RPMI8226 (cell line): ENCODE data around the gene CDK14.

Source experiments
- DNase-seq: peaks from one replicate; pipeline ENCODE4 v3.0.0-alpha.2; 2015

Gene CDK14

DNA sequence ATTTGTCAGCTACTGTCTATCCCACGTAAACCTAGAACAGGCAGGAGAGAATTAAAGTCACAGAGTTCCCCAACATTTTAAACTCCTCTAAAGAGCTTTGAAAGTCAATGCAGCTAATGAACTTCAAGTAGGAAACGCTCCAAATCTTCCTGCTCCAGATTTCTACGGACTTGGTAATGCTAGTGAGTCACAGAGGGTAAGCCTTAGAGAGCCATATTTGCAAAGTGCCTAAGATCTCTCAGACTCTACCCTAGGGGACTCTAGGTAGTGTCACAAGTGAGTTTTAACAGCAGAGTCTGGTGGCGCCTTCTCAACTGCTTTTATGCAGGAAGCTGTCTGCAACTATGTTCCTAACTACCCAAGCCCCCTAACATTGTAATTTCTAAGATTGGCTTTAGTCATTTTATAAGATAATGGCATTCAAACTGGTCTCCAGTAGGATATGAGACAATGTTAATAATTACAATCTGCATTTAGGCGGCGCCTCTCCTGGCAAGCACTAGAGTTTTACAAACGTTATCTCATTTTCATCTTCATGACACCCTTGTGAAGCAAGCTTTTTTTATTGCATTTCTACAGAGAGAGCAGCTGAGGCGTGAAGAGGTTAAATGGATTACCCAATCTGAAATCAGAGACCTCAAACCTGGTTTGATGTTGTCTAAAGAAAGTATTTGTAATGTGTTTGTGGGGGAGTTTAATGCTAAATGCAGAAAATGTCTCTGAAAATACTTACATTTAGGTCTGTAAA lies 646.1 kb downstream of the CDK14 start:
- no peak for DNase-seq

- no peak for DNase-seq
Observed at GRCh38 chr7:91243591-91244301, 647.6 kb downstream of the CDK14 start.

- DNase-seq: no peak
Observed at GRCh38 chr7:91247500-91247899, 651.4 kb downstream of the CDK14 start.

- DNase-seq: no peak
Observed at GRCh38 chr7:91248996-91249395, 652.9 kb downstream of the CDK14 start.

DNA sequence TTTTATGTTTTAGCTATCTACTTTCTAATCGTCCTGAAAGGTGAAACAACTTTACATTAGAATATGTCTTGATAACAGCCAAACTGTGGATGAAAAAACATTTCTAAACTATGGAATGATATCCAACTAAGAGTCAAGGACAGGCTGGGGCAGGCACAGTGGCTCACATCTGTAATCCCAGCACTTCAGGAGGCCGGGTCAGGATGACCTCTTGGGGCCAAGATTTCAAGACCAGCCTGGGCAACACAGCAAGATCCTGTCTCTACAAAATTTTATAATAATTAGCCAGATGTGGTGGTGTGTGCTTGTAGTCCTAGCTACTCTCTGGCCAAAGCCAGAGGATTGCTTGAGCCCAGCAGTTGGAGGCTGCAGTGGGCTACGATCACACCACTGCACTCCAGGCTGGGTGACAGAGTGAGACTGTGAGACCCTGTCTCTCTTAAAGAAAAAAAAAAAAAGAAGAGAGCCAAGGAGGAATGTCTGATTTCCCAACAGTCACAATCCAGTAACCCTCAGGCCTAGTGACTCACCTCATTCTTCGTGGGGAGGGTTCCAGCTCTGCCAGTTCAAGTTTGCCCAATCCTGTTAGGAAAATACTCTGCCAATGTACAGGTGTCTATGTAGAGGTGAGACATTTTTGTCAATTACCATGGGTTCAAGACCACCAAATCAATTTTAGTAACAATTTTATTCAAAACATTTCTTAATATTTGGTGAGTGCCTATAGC lies 653.5 kb downstream of the CDK14 start:
- no peak for DNase-seq

DNA sequence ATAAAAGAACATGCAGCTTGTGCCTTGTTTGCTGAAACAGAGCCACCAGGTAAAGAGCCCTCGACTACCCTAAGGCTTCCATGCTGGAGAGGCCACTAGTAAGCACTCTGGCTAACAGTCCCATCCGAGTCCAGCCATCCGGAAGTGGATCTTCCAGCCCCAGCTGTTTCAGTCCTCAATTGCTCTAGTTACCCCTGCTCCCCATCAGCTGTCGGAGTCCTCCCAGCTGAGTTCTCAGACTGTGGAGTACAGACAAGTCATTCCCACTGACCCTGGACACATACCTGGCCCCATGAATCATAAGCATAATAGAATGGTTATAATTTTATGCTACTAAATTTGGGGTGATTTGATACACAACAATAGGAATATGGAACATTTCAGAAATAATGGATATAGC lies 654.6 kb downstream of the CDK14 start:
- no peak for DNase-seq

GRCh38 chr7:91251877-91252276 lies 655.8 kb downstream of the CDK14 start:
- no peak for DNase-seq
